GM12878 (cell line): ENCODE measurements around the gene SLC50A1. TPM values are rescaled to one million over a fixed set of nuclear protein-coding genes. Genes with fewer than 3 reads are reported as not detected.

ENCODE experiments used
- BHLHE40 ChIP-seq, 2 experiments: fragments of 450-650 bp in 1 of 2; IDR thresholded peaks; 2 replicates each; pipeline ENCODE4 v1.6.1; 2011 to 2017; ENCODE audit warnings: low read depth in 2 of 2, borderline replicate concordance in 1 of 2, improper control_type of control experiment in 1 of 2, low read length in 1 of 2, mild to moderate bottlenecking in 1 of 2
- BRCA1 ChIP-seq: IDR thresholded peaks from 2 replicates; pipeline ENCODE4 v1.6.1; 2011; ENCODE audit warnings: low read depth, low read length, improper control_type of control experiment
- CREM ChIP-seq: IDR thresholded peaks from 2 replicates; pipeline ENCODE4 v1.6.1; 2014; ENCODE audit warnings: antibody characterized with exemption, low read depth
- ESRRA ChIP-seq: IDR thresholded peaks from 2 replicates; pipeline ENCODE4 v1.6.1; 2012; ENCODE audit warnings: mild to moderate bottlenecking, low read length, improper control_type of control experiment
- FOS ChIP-seq: IDR thresholded peaks from 3 replicates; pipeline ENCODE4 v1.6.1; 2011; ENCODE audit warnings: borderline replicate concordance; ENCODE audit not compliant: insufficient read length; ENCODE audit errors: extremely low read depth
- GATAD2B ChIP-seq: fragments of 450-650 bp; conservative IDR thresholded peaks from 2 replicates; pipeline ENCODE4 v1.6.1; 2017; ENCODE audit warnings: low read depth, mild to moderate bottlenecking, moderate library complexity
- HDAC2 ChIP-seq: fragments of 200-600 bp; sonication (generic); IDR thresholded peaks from 2 replicates; pipeline ENCODE4 v1.6.1; 2017
- IRF4 ChIP-seq: IDR thresholded peaks from 2 replicates; pipeline ENCODE4 v1.6.1; 2011; ENCODE audit warnings: low read depth, low read length
- JUND ChIP-seq: IDR thresholded peaks from 2 replicates; pipeline ENCODE4 v1.6.1; 2012; ENCODE audit warnings: low read depth, mild to moderate bottlenecking, low read length, improper control_type of control experiment, moderate library complexity
- MTA3 ChIP-seq: IDR thresholded peaks from 2 replicates; pipeline ENCODE4 v1.6.1; 2012; ENCODE audit warnings: low read length, inconsistent platforms, borderline replicate concordance
- POLR2A ChIP-seq: IDR thresholded peaks from 2 replicates; pipeline ENCODE4 v1.6.1; 2011; ENCODE audit warnings: low read depth, mild to moderate bottlenecking, low read length
- POLR2AphosphoS5 ChIP-seq: IDR thresholded peaks from 2 replicates; pipeline ENCODE4 v1.6.1; 2011; ENCODE audit warnings: mild to moderate bottlenecking, low read length, inconsistent platforms
- RAD51 ChIP-seq: fragments of 450-650 bp; IDR thresholded peaks from 2 replicates; pipeline ENCODE4 v1.6.1; 2016; ENCODE audit warnings: moderate library complexity, mild to moderate bottlenecking, inconsistent platforms
- RBBP5 ChIP-seq: fragments of 200-600 bp; sonication (generic); conservative IDR thresholded peaks from 2 replicates; pipeline ENCODE4 v1.6.1; 2016
- SMAD5 ChIP-seq: IDR thresholded peaks from 2 replicates; pipeline ENCODE4 v1.6.1; 2016; ENCODE audit warnings: antibody characterized with exemption, low read depth
- SP1 ChIP-seq: IDR thresholded peaks from one replicate; pipeline ENCODE4 v1.6.1; 2011; ENCODE audit warnings: low read depth, low read length
- SRF ChIP-seq, 2 experiments: IDR thresholded peaks; 2 replicates each; pipeline ENCODE4 v1.6.1; 2011; ENCODE audit warnings: low read depth in 2 of 2, low read length in 2 of 2, mild to moderate bottlenecking in 1 of 2, moderate library complexity in 1 of 2
- ZBED1 ChIP-seq: IDR thresholded peaks from 2 replicates; pipeline ENCODE4 v1.6.1; 2016; ENCODE audit warnings: borderline replicate concordance
- ZNF207 ChIP-seq: fragments of 450-650 bp; IDR thresholded peaks from 2 replicates; pipeline ENCODE4 v1.6.1; 2014; ENCODE audit warnings: antibody characterized with exemption, mild to moderate bottlenecking, borderline replicate concordance
- ZZZ3 ChIP-seq: IDR thresholded peaks from 2 replicates; pipeline ENCODE4 v1.6.1; 2011; ENCODE audit warnings: low read depth; ENCODE audit not compliant: control insufficient read depth, insufficient read length
- polyA plus RNA-seq, 11 experiments: library from polyadenylated mRNA; depleted of rRNA in 4 of 11; unstranded in 6 of 11; stranded (reverse) in 5 of 11; fragments of >200 nt; fragmentation: Nextera tagmentation in 4 of 11; fragmentation: Illumina TruSeq in 1 of 11; extraction: Ambion mirVana in 4 of 11; extraction: Trizol in 1 of 11; gene quantifications; 1 replicate in 1 of 11; 2 replicates in 10 of 11; pipeline versions ENCODE4 v1.2.1 to v1.2.3, GENCODE V29; 2011 to 2016; ENCODE audit warnings: inconsistent platforms in 2 of 11, missing spikeins in 2 of 11, low read depth in 1 of 11
- total RNA-seq, 4 experiments: library from RNA; depleted of rRNA in 3 of 4; stranded (reverse); fragments of >200 nt in 3 of 4; fragmentation: Illumina TruSeq in 1 of 4; extraction: Trizol in 1 of 4; gene quantifications; 2 replicates each; pipeline versions ENCODE4 v1.2.1 to v1.2.3, GENCODE V29; 2013 to 2021
- TF ChIP-seq, protein P1 (sequence below): fragments of 450-650 bp; formaldehyde crosslinking; IDR thresholded peaks from 2 replicates; pipeline ENCODE4 v1.5.0; 2022; ENCODE audit warnings: mild to moderate bottlenecking, missing genetic modification characterization
- TF ChIP-seq, protein P2 (sequence below): IDR thresholded peaks from 2 replicates; pipeline ENCODE4 v1.6.1; 2011; ENCODE audit warnings: low read depth, mild to moderate bottlenecking, low read length, moderate library complexity, borderline replicate concordance; ENCODE audit errors: extremely low read depth
- TF ChIP-seq, protein P3 (sequence below): fragments of 450-650 bp; IDR thresholded peaks from 2 replicates; pipeline ENCODE4 v1.6.1; 2017; ENCODE audit warnings: mild to moderate bottlenecking, moderate library complexity

The SLC50A1 gene
- total and polyA plus RNA-seq, 10 of the 15 experiments (the other 5 are each of a cell fraction or from before 2014, with no cell fraction given): 32.5 to 85.6 (median 54.0) TPM

DNA sequence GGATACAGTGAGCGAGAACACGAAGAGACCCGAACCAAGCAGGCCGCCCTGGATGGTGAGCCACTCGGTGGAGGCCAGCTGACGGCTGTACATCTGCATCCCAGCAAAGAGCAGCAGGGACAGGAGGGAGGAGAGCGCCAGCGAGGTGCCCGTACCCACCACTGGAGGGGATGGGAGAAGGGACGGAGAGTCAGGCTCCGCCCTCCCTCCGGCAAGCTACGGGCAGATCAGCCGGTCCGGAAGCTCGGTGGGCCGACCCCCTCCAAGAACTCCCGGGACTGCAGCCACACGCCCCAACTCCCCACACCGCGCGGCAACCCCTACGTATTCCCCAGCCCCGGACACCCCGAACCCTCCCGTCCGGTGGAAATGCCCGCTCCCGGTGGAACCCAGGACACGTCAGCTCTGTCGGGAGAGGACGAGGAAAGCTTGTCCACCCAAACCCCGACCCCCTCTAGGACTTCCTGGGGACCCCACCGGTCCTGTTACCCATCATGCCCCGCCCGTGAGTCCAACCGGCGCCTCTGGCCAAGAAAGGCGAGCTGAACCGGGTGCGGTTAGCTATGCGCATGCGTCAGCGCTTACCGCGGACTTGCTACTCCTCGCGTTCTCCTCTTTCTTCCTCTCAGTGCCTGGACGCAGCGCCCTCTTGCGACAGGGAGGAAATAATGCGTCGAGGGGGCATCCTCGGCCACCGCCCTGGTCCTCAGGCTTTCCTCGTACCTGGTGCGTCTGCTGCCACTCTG, 37.3 kb downstream of the SLC50A1 start, which contains the start of gene KRTCAP2 (continued):
- TF ChIP-seq, protein P1, sequence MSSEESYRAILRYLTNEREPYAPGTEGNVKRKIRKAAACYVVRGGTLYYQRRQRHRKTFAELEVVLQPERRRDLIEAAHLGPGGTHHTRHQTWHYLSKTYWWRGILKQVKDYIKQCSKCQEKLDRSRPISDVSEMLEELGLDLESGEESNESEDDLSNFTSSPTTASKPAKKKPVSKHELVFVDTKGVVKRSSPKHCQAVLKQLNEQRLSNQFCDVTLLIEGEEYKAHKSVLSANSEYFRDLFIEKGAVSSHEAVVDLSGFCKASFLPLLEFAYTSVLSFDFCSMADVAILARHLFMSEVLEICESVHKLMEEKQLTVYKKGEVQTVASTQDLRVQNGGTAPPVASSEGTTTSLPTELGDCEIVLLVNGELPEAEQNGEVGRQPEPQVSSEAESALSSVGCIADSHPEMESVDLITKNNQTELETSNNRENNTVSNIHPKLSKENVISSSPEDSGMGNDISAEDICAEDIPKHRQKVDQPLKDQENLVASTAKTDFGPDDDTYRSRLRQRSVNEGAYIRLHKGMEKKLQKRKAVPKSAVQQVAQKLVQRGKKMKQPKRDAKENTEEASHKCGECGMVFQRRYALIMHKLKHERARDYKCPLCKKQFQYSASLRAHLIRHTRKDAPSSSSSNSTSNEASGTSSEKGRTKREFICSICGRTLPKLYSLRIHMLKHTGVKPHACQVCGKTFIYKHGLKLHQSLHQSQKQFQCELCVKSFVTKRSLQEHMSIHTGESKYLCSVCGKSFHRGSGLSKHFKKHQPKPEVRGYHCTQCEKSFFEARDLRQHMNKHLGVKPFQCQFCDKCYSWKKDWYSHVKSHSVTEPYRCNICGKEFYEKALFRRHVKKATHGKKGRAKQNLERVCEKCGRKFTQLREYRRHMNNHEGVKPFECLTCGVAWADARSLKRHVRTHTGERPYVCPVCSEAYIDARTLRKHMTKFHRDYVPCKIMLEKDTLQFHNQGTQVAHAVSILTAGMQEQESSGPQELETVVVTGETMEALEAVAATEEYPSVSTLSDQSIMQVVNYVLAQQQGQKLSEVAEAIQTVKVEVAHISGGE (CRISPR knock-in tag): no peak
- no peak for TF ChIP-seq BRCA1
- TF ChIP-seq, protein P2, sequence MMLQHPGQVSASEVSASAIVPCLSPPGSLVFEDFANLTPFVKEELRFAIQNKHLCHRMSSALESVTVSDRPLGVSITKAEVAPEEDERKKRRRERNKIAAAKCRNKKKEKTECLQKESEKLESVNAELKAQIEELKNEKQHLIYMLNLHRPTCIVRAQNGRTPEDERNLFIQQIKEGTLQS: 0 out of 2 replicates have a peak, but pooled peaks have one; percentile 16
- TF ChIP-seq RBBP5: no peak
- peak; percentile 61 to 62; a peak in 3 of 4 replicates for TF ChIP-seq BHLHE40 (IDR thresholded peaks at IDR 0.05; ENCODE audit: borderline replicate concordance in 1 of 2, low read depth in 2 of 2, low read length in 1 of 2)
- TF ChIP-seq ZZZ3: no peak
- no peak for TF ChIP-seq FOS
- no peak for TF ChIP-seq HDAC2
- TF ChIP-seq ZNF207: no peak
- TF ChIP-seq, protein P3, sequence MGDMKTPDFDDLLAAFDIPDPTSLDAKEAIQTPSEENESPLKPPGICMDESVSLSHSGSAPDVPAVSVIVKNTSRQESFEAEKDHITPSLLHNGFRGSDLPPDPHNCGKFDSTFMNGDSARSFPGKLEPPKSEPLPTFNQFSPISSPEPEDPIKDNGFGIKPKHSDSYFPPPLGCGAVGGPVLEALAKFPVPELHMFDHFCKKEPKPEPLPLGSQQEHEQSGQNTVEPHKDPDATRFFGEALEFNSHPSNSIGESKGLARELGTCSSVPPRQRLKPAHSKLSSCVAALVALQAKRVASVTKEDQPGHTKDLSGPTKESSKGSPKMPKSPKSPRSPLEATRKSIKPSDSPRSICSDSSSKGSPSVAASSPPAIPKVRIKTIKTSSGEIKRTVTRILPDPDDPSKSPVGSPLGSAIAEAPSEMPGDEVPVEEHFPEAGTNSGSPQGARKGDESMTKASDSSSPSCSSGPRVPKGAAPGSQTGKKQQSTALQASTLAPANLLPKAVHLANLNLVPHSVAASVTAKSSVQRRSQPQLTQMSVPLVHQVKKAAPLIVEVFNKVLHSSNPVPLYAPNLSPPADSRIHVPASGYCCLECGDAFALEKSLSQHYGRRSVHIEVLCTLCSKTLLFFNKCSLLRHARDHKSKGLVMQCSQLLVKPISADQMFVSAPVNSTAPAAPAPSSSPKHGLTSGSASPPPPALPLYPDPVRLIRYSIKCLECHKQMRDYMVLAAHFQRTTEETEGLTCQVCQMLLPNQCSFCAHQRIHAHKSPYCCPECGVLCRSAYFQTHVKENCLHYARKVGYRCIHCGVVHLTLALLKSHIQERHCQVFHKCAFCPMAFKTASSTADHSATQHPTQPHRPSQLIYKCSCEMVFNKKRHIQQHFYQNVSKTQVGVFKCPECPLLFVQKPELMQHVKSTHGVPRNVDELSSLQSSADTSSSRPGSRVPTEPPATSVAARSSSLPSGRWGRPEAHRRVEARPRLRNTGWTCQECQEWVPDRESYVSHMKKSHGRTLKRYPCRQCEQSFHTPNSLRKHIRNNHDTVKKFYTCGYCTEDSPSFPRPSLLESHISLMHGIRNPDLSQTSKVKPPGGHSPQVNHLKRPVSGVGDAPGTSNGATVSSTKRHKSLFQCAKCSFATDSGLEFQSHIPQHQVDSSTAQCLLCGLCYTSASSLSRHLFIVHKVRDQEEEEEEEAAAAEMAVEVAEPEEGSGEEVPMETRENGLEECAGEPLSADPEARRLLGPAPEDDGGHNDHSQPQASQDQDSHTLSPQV: no peak
- peak; percentile 60; the same call in 1 of the 2 replicates for TF ChIP-seq IRF4
- peak; percentile 72 for TF ChIP-seq SMAD5
- TF ChIP-seq JUND: 0 out of 2 replicates have a peak, but pooled peaks have one; percentile 37
- TF ChIP-seq SP1: peak; percentile 46
- no peak for TF ChIP-seq RAD51
- peak; percentile 67 to 81 for TF ChIP-seq SRF (IDR thresholded peaks at IDR 0.05; ENCODE audit: low read depth in 2 of 2, low read length in 2 of 2)
- TF ChIP-seq GATAD2B: peak; percentile 16; the same call in 1 of the 2 replicates
- TF ChIP-seq ZBED1: no peak
- peak; percentile 89 for TF ChIP-seq POLR2AphosphoS5
- no peak for TF ChIP-seq MTA3
- TF ChIP-seq ESRRA: 0 out of 2 replicates have a peak, but pooled peaks have one; percentile 48
- peak; percentile 74 for TF ChIP-seq CREM
- TF ChIP-seq POLR2A: peak; percentile 86
